BJ (cell line): Measurements from ENCODE around the gene C5AR2. TPM values are rescaled to one million over a fixed set of nuclear protein-coding genes. Genes with fewer than 3 reads are reported as not detected.
"Not testable (repeated sequence)": the region's sequence is repeated elsewhere in the genome, so short reads cannot be mapped to it uniquely, and the experiment has no call there.

Experiments used
- CTCF ChIA-PET: fragments of 350-600 bp; formaldehyde crosslinking; extraction: SDS; loops from one replicate; lab custom pipeline; 2021; ENCODE audit warnings: antibody characterized with exemption, inconsistent platforms; lab: Yijun Ruan, JAX
- POLR2A ChIA-PET: fragments of 300-600 bp; sonication (Branson Sonifier 250); formaldehyde crosslinking; extraction: SDS; loops from one replicate; lab custom pipeline; 2021; ENCODE audit warnings: antibody characterized with exemption; lab: Charles Lee
- DNase-seq: peaks from one replicate; pipeline ENCODE4 v3.0.0-alpha.2; 2011; ENCODE audit warnings: low read depth
- H3K27me3 ChIP-seq: 2 replicates; pipeline ENCODE4 v1.6.0; 2011; ENCODE audit warnings: low read length; ENCODE audit not compliant: control insufficient read depth, insufficient read depth
- H3K36me3 ChIP-seq: 2 replicates; pipeline ENCODE4 v1.5.1; 2011; ENCODE audit warnings: low read length; ENCODE audit not compliant: control insufficient read depth, insufficient read depth
- H3K4me3 ChIP-seq: 2 replicates; pipeline ENCODE4 v1.5.1; 2011; ENCODE audit warnings: low read depth, mild to moderate bottlenecking, control low read depth, low read length
- polyA plus RNA-seq: library from polyadenylated mRNA; depleted of rRNA; stranded (reverse); fragments of >200 nt; gene quantifications from 2 replicates; pipeline ENCODE4 v1.2.3, GENCODE V29; 2011; rRNA removed
- TF ChIP-seq, protein P1 (sequence below): IDR thresholded peaks from 2 replicates; pipeline ENCODE4 v1.5.1; 2011; ENCODE audit warnings: low read depth, mild to moderate bottlenecking, control low read depth, inconsistent platforms, low read length, moderate library complexity; ENCODE audit not compliant: insufficient read depth

The C5AR2 gene
- polyA plus RNA-seq, 1 experiment: not detected

DNA sequence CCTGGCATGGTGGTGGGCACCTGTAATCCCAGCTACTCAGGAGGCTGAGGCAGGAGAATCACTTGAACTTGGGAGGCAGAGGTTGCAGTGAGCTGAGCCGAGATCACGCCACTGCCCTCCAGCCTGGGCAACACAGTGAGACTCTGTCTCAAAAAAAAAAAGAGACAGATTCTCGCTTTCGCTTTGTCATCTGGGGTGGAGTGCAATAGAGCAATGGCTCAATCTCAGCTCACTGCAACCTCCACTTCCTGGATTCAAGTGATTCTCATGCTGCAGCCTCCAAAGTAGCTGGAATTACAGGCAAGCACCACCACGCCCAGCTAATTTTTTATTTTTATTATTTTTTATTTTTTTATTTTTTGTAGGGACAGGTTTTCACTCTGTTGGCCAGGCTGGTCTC, 56.7 kb downstream of the C5AR2 start:
- POLR2A ChIA-PET, H3K27me3 ChIP-seq, DNase-seq, H3K36me3 ChIP-seq, H3K4me3 ChIP-seq: not testable (repeated sequence)
- CTCF ChIA-PET: interaction anchor here (1.1 to 1.4 kb wide), 4 partner anchors 93 to 104 kb away, joined by 4 to 6 read pairs (median 5); no protein-coding TSS in a partner anchor

DNA sequence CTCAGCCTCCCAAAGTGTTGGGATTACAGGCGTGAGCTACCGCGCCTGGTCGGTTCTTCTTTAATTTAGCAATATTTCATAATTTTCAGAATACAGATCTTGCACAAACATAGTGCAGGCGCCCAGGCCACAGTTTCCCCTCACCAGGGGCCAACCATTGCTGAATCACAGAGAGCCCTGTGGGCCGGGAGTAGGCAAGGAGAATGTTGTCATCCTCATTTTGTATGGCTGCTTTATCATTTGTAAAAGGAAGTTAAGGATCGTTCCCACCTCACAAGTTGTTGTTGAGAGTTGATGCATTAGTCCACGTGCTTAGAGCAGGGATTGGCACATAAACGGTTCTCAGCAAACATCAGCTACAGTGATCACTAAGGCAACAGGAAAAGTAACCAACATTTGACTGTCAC, 57.2 kb downstream of the C5AR2 start:
- ChIA-PET CTCF (interaction anchor here (0.7 to 4.2 kb wide), 6 partner anchors 9 to 104 kb away, joined by 3 to 42 read pairs (median 5); no protein-coding TSS in a partner anchor), POLR2A (no interaction called here)
- no peaks in the 10 kb centered on the region for H3K36me3 ChIP-seq
- no peak overlapping the region for H3K4me3 ChIP-seq
- TF ChIP-seq, protein P1, sequence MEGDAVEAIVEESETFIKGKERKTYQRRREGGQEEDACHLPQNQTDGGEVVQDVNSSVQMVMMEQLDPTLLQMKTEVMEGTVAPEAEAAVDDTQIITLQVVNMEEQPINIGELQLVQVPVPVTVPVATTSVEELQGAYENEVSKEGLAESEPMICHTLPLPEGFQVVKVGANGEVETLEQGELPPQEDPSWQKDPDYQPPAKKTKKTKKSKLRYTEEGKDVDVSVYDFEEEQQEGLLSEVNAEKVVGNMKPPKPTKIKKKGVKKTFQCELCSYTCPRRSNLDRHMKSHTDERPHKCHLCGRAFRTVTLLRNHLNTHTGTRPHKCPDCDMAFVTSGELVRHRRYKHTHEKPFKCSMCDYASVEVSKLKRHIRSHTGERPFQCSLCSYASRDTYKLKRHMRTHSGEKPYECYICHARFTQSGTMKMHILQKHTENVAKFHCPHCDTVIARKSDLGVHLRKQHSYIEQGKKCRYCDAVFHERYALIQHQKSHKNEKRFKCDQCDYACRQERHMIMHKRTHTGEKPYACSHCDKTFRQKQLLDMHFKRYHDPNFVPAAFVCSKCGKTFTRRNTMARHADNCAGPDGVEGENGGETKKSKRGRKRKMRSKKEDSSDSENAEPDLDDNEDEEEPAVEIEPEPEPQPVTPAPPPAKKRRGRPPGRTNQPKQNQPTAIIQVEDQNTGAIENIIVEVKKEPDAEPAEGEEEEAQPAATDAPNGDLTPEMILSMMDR: no peak
- DNase-seq: no peak
- H3K27me3 ChIP-seq: no peaks in the 10 kb centered on the region

DNA sequence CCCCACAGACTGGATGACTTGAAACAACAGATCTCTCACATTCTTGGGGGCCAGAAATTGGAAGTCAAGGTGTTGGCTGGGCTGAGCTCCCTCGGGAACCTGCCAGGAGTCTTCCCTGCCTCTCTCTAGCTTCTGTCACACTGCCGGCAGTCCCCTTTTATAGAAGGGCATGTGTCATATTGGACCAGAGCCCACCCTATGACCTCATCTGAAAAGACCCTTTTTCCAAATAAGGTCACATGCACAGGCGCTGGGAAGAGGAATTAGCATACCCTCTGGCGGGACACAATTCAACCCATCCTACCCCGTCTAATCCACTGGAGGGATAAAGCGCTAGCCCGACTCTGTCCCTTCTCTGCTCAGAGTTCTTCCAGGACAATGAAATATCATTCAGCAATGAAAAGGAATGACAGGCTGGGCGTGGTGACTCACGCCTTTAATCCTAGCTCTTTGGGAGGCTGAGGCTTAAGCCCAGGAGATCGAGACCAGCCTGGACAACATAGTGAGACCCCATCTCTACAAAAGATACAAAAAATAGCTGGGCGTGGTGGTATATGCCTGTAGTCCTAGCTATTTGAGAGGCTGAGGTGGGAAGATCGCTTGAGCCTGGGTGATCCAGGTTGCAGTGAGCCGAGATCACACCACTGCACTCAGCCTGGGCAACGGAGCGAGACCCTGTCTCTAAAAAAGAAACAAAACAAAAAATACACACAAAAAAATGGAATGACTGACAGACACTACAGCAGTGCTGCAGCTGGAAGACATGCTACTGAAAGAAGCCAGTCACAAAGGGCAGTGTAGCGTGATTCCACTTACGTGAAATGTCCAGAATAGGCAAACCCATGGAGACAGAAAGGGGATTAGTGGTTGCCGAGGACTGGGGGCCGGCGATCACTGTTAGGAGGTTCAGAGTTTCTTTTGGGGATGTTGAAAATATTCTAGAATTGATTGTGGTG, 58.8 kb downstream of the C5AR2 start:
- TF ChIP-seq, protein P1: no peak
- no peak overlapping the region for H3K4me3 ChIP-seq
- peaks cover 2% of the 10 kb centered on the region; the same call in 1 of the 2 replicates for H3K27me3 ChIP-seq
- ChIA-PET POLR2A (interaction anchor here (0.5 to 0.6 kb wide), 2 partner anchors 41 to 110 kb away, joined by 3 to 4 read pairs; no protein-coding TSS in a partner anchor), CTCF (interaction anchor here (0.6 to 4.2 kb wide), 33 partner anchors 8 to 250 kb away, joined by 3 to 93 read pairs (median 5); partner anchors contain the start of gene DHX34)
- DNase-seq: no peak
- H3K36me3 ChIP-seq: no peaks in the 10 kb centered on the region

DNA sequence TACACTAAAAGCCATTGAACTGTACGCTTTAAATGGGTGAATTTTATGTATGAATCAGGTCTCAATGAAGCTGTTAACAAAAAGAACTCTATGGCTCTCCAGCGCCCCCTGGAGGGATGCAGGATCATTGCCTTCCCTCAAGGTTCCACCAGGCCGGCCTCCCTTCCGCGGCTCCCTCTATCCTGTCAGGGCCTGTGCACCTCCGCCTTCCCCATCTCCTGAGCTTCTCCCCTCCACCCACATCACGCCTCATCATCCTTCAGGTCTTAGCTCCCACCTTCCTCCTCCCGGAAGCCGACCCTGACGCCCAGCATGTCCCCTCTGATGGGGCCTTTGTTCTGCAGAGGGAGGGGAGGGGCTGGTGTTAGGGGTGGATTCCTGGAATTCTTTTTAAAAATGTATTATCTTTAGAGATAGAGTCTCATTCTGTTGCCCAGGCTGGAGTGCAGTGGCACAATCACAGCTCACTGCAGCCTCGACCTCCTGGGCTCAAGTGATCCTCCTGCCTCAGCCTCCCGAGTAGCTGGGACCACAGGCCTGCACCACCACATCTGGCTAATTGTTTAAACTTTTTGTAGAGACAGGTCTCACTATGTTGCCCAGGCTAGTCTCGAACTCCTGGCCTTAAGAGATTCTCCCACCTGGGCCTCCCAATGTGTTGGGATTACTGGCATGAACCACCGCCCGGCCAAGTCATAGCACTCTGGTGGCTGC, 59.7 kb downstream of the C5AR2 start:
- ChIA-PET CTCF (interaction anchor here (0.5 to 4.2 kb wide), 35 partner anchors 8 to 297 kb away, joined by 3 to 93 read pairs (median 4); partner anchors contain the start of gene DHX34), POLR2A (interaction anchor here (0.5 kb wide), 1 partner anchor 111 kb away, joined by 4 read pairs; no protein-coding TSS in a partner anchor)
- peak; percentile 4 for DNase-seq
- H3K27me3 ChIP-seq: peaks cover 2% of the 10 kb centered on the region; the same call in 1 of the 2 replicates
- TF ChIP-seq, protein P1: peak; percentile 92
- H3K36me3 ChIP-seq: no peaks in the 10 kb centered on the region
- H3K4me3 ChIP-seq: no peak overlapping the region

Other genes starting within 250 kb of the C5AR2 start
- gene ZC3H4, start 218.4 kb upstream of the C5AR2 start, polyA plus RNA-seq: 3.3 and 4.3 TPM in 2 replicates
- gene SAE1, start 201.3 kb upstream of the C5AR2 start, polyA plus RNA-seq: 138 and 156 TPM in 2 replicates
- 5.2 and 5.7 TPM in 2 replicates for gene BBC3, start 101.0 kb upstream of the C5AR2 start, polyA plus RNA-seq
- 4.1 and 5.5 TPM in 2 replicates for gene CCDC9, start 75.7 kb upstream of the C5AR2 start, polyA plus RNA-seq
- 2.2 and 2.9 TPM in 2 replicates for gene INAFM1, start 57.3 kb upstream of the C5AR2 start, polyA plus RNA-seq
- gene C5AR1, start 22.3 kb upstream of the C5AR2 start, polyA plus RNA-seq: 0.42 TPM in 2 replicates
- 4.1 and 6.4 TPM in 2 replicates for gene DHX34, start 17.1 kb downstream of the C5AR2 start, polyA plus RNA-seq
- gene MEIS3, start 87.4 kb downstream of the C5AR2 start, polyA plus RNA-seq: 35.0 and 51.3 TPM in 2 replicates
- 0.02 TPM in 1 of 2 replicates, not detected in the other for gene SLC8A2, start 139.7 kb downstream of the C5AR2 start, polyA plus RNA-seq
- gene KPTN, start 152.0 kb downstream of the C5AR2 start, polyA plus RNA-seq: 7.0 and 12.1 TPM in 2 replicates
- 100 and 203 TPM in 2 replicates for gene NAPA, start 182.9 kb downstream of the C5AR2 start, polyA plus RNA-seq
- 0.05 and 0.06 TPM in 2 replicates for gene ZNF541, start 241.0 kb downstream of the C5AR2 start, polyA plus RNA-seq